Ammon's horn (tissue), 1 donor: ENCODE results near the gene TFEB.

Experiments used
- DNase-seq: peaks from one replicate; pipeline ENCODE4 v3.0.0-alpha.2; 2016; ENCODE audit warnings: low spot score

The TFEB gene

DNA sequence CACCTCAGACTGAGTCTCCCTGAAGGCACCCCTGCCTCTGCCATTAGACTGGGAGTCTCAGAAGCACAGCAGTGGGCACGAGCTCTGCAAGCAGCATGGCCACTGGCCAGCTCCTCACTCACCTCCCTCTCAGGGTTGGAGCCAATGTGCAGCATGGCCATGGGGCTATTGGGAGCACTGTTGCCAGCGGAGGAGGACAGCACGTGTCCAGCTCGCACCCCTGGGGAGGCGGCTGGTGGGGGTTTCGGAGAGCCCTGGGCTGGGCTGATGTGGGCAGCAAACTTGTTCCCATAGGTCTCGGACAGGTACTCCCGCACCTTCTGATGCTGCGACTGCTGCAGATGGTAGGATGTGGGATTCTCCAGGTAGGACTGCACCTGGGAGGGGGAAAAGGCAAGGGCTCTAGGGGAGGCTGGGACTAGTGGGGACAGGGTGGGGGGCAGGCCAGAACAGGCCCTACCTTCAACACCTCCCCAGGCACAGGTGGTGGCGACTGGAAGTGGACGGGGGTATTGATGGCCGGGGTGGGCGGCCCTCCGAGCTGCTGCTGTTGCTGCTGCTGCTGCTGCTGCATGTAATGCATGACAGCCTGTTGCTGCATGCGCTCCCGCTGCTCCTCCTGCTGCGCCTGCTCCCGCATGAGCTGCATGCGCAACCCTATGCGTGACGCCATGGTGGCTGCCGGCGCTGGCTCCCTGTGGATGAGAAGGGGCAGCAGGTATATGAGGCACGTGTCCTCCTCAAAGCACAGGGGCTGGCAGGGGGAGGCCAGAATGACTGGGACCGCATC is 44.7 kb downstream of the TFEB start:
- DNase-seq = no peak

DNA sequence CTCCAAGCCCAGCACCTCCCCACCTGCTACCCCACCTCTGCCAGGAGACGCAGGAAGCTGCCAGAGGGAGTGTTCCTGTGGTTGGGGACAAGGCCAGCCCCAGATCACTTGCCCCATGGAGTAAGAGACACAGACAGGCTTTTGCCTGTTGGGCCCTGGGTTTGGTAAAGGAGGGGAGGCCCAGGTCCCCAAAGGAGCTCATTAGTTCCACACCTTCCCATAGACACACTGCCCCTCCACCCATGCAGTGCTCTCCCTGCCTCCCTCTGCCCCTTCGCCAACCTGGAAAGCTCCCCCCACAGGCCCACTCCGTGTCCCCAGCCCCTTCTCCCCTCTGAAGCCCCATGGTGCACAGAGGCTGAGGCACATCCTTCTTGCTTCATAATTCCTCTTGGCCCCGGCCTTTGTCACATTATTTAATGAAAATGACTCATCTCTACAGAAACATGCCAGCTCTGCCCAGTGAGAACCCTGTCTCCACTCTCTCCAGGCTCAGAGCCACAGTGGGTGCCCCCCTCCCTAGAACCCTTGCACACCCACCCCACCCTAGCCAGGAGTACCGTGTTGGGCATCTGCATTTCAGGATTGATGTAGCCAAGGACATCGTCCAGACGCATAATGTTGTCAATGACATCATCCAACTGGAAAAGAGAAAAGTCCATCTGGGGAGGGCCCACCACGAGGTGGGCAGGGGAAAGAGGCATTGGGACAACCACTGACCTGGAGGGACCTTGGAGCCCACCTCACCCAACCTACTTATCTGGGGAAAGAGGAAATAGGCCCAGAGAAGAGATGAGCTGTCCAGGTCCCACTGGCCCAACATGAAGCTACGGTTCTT is 46.0 kb downstream of the TFEB start:
- DNase-seq = no peak

DNA sequence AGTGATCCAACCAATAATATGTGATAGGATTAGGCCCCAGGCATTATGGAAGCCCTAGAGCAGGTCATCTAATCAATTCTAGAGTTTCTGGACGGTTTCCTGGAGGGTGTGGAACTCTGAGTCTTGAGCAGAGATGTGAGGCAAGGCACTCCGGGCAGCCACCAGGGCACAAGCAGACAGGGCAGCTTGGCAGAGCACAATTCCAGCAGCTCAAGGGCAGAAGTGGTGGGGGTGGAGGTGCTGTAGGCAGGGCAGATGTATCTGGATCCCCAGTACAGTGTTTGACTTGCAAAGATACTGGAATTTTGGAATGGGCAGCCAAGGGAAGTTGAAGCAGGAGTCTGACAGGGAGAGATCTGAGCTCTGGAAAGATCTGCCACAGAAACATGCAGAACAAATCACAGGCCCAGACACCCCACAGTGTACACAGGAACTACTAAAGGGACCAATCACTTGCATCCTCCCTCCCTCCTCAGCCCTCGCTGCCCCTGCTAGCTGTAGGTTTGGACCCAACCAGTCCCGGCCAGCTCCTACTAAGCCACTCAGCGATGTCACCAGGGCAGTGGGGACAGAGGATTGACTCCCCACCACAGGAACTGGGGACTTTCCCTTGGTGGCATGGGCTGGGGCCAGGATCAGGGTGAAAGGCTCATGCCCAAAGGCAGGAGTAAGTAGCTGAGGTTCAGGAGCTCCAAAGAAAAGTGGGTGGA is 47.0 kb downstream of the TFEB start:
- no peak for DNase-seq

DNA sequence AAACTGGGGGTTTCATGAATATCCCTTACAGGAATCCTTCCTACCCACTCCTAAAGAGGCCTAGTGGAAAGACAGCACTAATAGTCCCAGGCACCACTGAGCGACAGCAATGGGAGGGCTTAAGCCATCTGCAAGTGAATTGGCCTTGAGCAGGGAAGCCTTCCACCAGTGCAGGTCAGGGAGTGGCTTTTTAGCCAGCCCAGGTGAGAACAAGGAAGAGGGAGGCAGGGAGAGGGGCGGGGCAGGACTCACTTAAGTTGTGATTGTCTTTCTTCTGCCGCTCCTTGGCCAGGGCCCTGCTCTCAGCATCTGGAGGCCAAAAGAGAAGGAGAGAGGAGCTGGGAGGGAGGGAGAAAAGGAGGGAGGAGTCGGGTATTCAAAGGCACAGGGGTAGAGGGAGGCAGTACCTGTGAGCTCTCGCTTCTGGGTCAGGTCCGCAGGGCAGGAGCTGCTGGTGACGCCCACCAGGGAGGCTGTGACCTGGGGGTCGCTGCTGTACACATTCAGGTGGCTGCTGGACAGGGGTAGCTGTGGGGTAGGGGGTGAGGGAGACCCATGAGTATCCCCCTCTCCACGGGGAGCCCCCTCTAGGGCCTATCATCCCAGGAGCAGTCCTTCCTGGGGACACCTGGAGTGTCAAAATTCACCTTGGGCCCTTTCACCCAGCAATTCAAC is 47.8 kb downstream of the TFEB start:
- DNase-seq = no peak

DNA sequence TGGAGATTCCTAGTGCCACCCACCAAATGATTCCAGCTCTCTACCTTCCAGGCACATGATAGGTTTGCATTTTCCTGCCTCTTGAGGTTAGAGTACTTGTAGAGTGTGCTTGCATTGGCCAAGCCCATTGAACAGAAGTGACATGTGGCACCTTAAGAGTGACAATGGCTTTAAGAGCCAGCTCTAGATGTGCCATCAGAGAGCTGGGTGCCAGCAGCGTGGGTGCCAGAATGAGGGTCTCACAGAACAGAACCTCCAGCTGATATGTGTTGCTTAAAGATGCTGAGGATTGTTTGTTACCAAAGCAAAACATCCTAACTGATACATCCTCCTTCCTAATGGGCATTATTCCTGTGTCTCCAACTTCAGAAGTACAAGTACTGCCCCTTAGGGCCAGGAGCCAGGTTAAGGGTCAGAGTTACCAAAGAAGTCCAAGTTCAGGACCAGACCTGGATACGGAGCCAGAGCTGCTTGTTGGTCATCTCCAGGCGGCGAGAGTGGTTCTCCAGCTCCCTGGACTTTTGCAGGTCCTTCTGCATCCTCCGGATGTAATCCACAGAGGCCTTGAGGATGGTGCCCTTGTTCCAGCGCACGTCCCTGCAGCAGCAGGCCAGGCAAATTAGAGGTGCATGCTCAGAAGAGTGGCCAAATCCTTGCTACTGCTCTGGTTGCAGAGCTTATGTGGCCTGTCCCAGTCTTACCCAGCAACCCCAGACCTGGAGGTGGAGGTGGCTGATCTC is 49.6 kb downstream of the TFEB start:
- DNase-seq = no peak

DNA sequence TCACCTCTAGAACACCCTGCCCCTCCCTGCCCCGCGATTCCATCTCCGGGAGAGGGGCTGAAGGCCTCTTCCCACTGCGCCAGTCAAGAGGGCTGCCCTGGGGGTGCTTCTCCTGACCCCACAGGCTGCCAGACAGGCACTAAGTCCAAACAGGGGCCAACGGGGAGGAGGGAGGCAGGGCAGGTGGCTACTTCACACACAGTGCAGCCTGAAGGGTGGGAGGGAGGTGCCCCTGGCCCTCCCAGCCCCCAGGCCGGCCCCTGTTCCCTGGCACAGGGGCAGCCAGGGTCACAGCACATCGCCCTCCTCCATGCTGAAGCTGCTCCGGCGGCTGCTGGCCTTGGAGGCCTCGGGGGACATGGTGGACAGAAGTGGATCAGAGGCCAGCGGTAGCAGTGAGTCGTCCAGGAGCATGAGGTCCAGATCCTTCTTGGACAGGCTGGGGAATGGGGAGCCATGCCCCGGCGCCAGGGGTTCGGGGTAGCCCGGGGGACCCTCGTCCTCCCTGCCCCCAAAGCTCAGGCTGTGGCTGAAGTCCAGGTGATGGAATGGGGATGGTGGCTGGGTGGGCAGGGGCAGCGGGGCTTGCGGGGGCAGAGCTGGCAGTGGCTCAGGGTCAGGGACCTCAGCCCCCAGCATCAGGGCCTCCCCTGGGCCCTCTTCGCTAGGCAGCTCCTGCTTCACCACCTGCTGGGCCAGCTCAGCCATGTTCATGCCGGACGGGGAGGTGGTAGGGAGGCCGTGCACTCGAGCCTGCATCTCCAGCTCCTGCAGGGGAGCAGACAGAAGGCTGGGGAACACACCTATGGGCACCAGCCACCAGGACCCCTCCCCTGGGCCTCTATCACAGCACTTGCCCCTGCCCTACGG is 50.9 kb downstream of the TFEB start:
- no peak for DNase-seq

DNA sequence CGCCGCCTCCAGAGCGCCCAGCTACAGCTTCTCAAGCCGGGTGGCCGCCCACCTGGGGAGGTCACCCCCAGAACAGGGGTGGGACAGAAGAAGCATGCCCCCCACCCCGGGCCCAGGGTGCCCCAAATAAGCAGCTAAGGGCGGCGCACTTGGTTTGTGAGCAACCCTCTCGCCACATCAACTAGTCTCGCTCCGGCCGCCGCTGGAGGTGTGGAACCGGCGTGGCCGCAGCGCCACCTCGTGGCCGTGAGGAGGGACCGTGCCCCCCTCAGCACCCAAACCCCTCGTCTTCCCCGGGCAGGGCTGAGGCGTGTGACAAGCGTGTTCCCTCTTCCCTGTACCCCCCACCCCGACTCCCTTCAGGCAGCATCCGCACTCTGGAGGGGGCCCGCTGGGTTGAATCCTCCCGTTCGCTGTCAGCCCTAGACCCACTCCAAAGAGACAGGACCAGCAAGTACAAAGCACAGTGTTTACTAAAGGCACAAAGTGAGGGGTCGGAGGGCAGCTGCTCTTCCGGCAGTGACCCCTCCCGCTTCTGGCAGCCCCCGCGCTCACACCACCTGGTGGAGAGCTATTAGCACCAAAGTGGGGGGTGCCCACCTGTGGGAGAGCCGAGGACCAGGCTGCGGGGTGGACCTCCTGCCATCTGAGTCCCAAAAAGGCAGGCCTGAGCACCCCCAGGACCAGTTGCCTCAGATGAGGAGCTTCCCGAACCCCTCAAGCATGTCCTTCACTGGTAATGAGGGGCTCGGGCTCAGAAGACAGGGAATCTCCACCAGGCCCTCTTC is 51.7 kb downstream of the TFEB start:
- DNase-seq = peak; percentile 92

DNA sequence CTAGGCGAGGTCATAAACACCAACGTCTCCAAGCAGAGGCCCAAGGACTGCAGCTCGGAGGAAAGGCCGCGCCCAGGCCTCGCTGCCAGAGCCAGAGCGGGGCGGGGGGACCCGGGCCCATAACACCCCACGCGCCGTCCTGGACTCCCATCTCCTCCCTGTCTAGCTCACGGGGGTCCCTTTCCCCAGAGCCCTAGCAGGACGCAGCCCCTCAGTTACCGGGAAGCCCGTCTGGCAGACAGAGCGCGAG is 52.2 kb downstream of the TFEB start:
- DNase-seq = no peak

DNA sequence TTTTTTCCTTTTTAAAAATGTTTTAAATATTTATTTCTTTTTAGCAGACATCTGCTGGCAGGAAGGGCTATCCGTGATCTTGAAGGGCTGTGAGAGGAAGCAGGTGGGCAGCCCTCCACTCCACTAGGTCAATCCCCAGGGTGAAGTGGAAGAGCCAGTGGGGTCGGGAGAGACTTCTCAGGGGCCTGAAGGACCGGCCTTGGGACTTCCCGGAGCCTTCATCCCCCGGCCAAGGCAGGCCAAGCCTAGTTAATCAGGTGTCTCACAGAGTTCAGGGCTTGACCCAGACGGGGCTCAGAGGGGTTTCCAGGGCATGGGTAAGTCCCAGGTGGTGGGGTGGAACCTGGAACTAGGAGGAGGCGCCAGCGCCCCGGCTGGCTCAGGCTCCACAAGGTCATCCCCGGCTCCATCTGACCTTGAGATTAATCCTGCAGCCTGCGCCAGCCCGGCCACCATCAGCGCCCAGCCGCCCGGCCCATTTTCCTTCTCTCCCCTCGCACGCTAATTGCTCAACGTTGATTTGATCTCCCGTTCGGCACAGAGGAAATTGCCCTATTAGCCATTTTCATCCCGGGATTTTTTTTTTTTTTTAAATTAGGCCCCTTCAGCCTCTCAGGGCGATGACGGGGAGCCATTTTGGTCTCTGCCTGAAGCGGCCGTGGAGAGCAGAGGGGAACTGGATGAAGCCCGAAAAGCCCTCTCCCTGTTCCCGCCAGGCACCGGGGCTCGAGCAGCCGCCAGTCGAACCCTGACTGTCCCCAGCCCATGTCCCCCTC is 52.7 kb downstream of the TFEB start:
- no peak for DNase-seq

DNA sequence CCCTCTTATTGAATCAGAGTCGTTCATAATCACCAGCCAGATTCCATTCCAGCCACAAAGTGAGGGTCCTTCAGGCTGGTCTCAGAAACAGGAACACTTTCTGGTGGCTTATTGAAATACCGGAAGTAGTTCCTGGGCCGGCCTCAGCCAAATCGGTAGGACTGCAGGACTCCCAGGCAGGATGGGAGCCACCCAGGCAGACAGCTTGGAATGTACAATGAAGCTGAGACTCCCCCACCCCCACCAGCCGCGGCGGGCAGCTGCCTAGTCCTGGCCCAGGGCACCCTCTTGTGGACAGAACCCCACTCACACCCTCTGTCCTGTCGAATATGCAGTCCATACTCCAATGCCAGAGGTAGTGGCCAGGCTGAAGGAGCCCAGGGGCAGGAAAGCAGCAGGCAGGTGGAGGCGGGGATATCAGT is 53.3 kb downstream of the TFEB start:
- peak; percentile 96 for DNase-seq

DNA sequence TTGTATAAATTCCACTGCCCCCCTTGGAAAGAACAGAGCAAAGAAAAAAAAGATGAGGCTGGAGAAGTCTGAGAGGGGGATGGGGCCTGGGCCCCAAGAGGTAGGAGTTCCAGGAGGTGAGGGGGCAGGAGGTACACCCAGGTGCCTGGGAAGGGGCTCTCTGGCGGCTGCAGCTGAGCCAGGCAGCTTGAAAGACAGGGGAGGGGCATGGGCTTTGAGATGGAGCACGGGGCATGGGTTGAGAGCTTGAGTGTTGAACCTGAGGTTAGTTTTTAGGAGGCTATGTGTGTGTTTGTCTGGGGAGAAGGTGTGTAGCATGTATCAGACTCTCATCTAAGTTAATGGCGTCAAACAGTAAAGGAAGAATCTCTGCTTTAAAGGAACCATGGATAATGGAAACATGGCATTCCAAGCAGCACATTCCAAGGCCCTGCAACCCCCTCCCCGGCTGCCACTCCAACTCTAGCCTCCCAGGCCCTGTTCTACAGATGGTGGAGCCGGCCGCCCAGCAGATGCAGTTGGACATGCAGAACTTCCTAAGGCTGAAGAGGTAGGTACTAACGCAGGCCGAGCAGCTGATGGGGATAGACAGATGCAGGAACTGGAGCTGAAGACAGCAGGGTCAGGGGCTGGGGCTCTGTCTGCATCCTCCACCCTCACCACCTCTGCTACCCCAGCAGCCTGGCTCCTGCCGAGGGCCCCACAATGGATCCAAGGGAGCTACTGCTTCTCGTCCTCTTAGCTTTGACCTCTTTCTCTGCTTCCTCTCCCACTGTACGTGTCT is 55.0 kb downstream of the TFEB start:
- no peak for DNase-seq

DNA sequence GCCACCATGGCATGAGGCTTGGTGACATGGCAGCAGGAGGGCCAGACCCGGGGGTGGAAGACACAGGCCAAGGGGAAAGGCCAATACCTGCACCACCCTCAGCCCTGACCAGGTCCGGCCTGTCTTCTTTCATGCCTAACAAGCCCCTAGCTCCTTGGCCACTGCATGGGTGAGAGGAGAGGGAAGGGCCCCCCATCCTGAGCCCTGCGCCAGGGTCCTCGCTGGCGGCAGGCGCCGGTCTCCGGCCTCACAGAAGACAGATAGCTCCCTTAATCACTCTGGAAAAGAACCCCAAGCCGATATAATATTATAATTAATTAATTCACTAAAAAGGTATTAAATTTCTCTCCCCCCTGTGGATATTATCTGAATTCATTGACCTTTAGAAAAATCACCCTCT is 55.7 kb downstream of the TFEB start:
- no peak for DNase-seq

DNA sequence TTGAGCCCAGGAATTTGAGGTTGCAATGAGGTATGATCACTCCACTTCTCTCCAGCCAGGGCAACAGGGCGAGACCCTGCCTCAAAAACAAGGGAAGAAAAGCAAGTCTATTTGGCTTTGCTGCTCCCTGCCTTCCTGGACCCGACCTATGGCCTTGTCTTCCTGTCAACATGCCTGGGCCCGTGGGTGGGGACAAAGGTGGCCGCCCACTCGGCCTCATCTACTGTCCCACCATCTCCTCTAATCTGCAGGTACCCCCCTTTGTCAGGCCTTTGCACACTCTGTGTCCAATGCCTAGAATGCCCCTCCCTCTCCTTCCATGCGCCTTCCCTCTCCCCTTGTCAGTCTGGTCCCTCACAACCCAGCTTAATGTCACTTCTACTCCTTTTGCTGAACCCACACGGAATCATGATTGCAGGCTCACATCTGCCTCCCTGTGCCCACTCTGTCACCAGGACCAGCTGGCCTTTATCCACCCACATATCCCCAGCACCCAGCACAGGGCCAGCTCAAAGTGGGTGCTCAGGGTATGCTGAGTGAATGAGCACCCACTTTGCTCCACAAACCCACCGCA is 56.8 kb downstream of the TFEB start:
- DNase-seq = no peak

DNA sequence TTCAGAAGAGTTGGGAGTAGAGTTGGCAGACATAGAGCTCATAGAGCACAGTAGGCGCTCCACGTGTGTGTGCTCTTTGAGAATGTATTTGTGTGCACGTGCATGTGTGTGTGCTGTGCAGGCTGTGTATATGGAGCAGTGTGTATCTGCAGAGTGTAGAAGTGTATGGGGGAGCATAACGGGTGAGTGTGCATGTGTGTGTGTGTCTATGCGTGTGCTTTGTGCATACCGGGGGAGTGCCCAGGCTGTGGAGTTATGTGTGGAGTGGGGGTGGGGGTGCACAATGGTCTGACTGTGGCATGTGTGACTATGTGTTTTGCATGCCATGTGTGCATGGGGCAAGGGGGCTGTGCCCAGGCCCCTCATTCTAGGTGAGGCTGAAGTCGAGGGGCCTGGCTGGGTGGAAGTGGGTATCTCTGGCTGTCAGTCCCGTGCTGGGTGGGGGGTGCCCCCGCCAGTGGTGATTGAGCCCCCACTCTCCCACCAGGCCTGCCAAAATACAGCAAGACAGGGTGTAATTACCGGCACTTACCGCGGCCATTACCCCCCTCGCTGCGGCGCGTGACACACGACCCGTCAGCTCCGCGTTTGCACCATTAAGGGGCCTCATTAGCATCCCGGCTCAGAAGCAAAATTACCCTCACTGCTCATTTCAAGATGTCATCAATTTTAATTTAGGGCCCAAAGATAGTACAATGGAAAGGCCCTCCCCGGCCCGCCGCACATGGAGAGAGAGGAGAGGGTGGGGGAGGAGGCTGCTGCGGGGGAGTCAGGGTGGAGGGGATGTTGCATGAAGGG is 58.1 kb downstream of the TFEB start:
- no peak for DNase-seq

DNA sequence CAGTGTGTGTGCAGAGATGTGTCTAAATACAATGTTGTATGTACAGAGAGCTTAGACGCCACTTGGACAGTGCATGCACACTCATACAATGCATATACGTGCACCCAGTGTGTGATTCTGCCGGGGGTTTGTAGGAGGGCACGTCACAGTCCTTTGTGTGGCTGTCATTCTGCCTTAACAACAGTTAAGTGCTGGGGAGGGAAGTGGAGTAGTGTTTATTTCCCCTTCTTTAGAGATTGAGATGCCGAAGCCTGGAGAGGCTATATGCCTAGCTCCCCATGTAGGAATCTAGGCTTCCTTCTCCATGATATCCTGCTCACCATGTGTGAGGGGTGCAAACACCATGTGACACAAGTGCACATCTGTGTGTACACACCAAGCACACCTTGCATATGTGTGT is 59.0 kb downstream of the TFEB start:
- no peak for DNase-seq

DNA sequence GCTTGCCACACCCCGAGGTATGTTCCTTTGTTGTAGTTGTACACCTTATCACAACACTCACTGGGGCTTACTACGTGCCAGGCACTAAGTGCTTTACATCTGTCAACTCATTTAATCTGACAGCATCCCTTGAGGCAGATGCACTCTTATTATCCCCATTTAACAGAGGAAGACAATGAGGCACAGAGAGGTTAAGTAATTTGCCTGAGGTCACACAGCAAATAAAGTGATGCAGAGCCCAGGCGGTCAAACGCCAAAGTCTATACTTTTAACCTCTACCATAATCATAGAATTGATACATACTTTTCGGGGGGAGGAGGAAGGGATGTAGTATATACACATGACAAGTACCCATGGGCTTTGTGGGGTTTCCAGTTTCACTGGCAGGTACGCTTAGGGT is 59.4 kb downstream of the TFEB start:
- no peak for DNase-seq

DNA sequence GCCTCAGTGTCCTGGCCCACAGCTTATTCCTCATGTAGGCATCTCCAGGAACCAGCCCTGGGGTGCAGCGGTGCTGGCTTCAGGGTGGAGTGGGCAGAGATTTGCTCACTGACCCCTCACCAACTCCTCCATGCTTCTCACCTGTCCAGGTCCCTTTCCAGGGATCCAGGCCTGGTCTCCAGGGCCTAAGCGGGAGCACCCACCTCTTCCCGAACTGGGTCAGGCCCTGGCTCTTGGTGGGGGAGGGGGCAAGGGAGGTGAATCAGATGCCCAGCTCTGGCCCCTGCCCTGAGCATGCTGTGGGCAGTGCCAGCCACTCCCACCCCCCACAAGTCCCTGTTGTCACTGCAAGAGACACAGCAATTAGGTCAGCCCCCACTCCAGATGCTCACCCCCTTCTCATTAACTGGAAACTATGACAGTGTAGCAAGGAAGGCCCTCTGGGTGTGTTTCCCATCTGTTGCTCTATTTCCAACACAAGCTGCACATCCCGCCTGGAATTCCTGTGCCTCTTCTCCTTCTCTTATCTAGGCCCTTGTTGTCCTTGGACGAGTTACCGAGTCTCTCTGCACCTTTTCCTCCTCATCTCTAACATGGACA is 60.1 kb downstream of the TFEB start:
- DNase-seq = no peak
